Activated CD8-positive, alpha-beta memory T cell treated with anti-CD3 and anti-CD28 coated beads for 48 hours (primary cell): ENCODE results near the gene PITX3.
"Not testable (repeated sequence)": the region's sequence is repeated elsewhere in the genome, so short reads cannot be mapped to it uniquely, and the experiment has no call there.

Experiments used
- DNase-seq, 3 experiments: peaks; one replicate each; pipeline ENCODE4 v3.0.0-alpha.2; 2020; ENCODE audit warnings: low read depth in 2 of 3, low spot score in 2 of 3

PITX3 gene

DNA sequence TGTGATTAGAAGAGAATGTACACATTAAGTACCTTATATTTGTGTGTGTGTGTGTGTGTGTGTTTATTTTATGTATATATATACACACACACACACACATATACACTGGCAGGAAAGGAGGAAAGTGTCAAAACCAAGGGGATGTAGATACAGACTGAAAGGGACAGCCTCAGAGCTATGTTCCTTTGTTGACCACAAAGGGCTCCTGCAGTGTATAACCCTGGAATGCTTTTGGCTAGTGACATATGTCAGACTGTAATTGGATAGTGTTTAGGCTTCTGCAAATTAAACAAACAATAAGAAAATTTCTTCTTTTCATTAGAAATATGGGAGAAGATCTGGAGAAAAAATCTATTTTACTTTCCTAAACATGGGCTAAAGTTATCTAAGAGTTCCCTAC, 19.9 kb upstream of the PITX3 start:
- DNase-seq, result no peak

DNA sequence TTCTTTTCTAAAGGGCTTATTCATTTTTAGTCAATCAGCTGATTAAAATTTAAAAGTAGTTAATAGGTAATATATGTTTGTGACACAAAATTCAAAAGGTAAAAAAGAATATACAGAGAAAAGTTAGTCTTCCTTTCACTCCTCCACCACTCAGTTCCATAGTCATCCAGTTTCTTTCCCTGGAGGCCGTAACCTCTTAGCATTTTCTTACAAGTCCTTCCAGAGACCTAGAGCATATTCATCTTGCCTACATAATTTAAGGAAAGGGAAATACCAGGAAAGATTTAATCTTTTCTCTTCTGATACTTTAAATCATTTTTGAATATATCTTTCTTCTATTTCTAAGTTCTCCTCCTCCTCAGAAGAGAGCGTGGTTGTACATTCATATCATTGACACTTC, 14.1 kb upstream of the PITX3 start:
- no peak for DNase-seq

DNA sequence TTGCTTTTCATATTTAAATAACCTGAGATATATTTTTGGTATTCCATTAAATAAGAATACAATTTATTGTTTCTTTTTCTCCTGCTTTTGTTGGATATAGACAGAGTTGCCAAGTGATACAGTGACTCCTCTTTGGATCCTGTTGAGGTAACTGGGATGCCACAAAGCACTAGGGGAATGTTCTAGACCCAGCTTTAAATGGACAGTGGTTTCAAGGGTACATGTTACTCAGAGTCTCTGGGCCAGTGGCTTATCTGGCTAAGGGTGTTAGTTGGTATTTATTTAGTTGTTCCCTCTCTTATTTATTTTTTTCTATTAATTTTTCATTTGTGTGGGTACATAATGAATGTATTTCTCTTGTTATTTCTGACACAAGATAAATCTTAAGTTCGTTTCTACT, 13.1 kb upstream of the PITX3 start:
- no peak for DNase-seq

- DNase-seq, result not testable (repeated sequence)
Observed at GRCh38 chr10:102252508-102252907, 11.2 kb upstream of the PITX3 start.

GRCh38 chr10:102247734-102248133, 6.4 kb upstream of the PITX3 start:
- DNase-seq, result no peak

- no peak for DNase-seq
Observed at GRCh38 chr10:102246261-102246660, 4.9 kb upstream of the PITX3 start.

DNA sequence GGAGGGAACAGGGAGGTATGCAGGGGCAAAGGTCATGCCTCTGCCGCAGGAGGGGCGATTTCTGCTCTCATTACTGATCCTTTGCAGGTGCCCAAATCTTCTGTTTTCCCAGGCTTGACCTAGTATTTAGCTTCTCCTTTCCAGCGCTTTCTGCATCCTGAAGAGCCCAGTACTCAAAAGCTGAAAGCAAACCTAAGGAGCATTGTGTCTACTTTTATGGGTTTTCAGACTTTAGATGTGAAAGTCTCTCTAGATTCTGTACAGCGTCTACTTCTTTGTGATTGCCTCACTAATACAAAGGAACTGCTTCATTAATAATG, 4.6 kb upstream of the PITX3 start:
- no peak for DNase-seq

- DNase-seq, result peak; percentile 58 to 76 (median 71)
Observed at GRCh38 chr10:102245082-102245931, 4.0 kb upstream of the PITX3 start, which contains the start of gene GBF1. TSS of gene GBF1 (plus strand) at chr10:102245532. CDS start at chr10:102258939, 13,407 bp downstream.

DNA sequence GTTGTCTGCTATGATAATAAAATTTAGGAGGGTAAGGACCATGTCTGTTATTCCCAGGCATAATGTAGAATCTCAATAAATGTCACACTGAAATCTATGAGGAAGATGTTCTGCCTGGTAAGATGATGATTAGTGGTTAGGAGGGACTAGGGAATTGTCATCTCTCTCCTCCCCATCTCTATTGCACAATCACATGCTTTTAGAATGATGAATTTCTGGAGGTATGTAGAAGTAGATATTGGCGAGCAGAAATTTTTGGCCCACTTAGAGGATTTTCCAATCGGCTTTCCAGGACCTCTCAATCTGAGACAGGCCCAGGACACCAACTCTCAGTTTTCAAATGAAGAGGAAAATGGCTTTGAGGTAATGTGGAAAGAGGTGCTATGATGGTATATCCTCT, 2.0 kb upstream of the PITX3 start:
- DNase-seq, result no peak

DNA sequence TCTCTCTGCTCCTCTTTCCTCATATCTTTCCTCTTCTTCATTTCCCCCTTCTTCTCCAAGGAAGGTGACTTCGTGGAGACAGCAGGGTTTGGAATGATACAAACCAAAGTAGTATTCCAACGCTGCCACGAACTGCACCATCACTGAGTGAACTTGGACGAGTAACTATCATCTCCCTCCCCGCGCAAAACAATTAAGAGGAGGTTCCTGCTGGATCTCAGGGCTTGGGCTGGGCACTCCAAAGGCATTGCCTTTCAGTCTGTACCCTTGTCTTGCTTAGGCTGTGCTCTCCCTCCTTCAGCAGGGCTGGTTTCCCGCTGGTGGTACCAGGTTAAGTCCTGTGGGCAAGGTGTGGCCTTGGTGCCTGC, 790 bp upstream of the PITX3 start:
- no peak for DNase-seq

DNA sequence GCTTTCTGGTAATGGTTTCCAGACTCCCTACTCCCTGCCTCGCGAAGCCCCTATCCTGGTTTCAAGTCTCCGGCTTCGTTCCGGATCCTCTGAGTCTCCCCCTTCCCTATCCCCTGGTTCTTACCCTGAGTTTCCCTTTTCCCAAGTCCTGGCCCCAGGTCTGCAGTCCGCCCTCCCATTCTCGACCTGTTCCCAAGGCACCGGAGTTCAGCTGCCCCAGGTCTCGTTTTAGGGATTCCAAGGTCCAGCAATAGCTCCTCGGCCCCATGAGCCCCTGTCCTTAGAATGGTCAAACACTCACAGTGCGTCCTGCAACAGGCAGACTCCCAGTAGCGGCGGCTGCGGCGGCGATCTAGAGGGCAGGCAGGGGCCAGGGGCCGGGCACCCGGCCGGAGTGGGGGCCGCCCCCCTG, 274 bp downstream of the PITX3 start:
- no peak for DNase-seq

DNA sequence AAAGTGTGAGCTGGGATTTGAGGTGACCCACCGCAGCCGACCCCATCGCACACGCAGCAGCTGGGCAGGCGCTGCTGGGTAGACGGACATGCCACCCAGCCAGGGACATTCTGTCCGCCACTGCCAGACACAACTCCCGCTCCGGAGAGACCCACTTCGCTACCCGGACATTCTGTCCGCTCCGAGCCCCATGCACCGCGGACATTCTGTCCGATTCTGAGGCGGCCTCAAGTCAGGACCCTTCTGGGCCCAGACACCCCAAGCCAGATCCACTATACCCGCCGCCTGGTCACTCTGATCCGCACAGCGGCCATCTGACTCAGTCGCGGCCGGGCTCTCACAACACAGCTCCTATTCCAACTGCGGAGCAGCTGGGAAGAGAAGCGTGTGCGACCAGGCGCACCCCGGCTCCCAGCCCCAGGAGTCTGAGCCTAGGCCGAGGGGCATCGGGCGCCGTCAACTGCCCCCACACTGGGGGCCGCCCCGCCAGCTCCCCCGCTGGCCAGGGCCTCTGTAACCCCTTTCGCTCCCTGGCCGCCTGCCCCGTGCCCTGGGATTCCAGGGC, 763 bp downstream of the PITX3 start:
- DNase-seq, result no peak

DNA sequence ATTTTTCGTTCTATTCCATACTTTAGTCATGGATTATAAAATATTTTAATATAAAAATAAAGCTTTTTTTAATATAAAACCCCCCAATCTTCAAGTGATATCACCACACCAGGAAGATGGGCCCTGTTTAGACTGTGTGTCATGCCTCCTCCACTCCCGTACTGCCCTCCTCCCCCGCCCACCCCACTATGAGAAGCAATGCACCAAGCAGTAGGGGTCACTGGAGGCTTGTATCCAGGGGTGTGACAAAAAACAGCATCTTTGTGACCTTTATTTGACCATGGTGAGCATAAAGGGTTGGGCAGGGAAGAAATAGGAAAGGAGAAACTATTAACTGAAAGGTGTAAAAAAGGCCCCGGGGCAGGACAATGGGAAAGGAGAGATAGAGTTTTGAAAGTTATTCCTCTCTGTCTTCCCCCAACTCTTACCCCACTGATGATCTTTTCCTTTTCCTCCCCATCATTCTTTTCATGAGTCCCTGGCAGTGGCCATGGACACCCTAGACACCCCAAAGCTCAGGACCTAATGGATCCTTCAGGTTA, 3.5 kb downstream of the PITX3 start:
- no peak for DNase-seq

DNA sequence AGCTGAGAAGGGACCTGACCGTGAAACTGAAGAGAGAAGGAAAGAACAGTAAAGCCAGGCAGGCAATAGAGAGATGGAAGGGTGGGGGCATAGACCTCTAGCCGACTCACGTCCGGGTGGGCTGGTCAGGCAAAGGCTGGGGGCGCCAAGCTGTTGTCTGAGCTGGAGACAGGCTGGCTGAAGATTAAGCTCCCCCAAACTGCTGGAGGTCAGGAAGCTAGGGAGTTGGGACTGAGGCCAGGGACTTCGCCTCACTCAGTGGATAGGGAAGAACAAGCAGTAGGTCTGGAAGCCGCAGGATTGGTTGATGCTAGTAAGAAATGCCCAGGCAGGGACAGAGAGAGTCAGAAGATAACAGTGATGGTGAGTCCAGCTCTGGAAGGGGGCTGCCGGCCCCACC, 5.3 kb downstream of the PITX3 start:
- no peak for DNase-seq

- no peak for DNase-seq
Observed at GRCh38 chr10:102235598-102235920, 5.8 kb downstream of the PITX3 start.

- no peak for DNase-seq
Observed at GRCh38 chr10:102234888-102235597, 6.3 kb downstream of the PITX3 start.

GRCh38 chr10:102233997-102234396, 7.3 kb downstream of the PITX3 start:
- no peak for DNase-seq

- peak; percentile 48 to 78 (median 72) for DNase-seq
Observed at GRCh38 chr10:102231357-102232318, 9.7 kb downstream of the PITX3 start.

GRCh38 chr10:102230861-102231356, 10.4 kb downstream of the PITX3 start:
- DNase-seq, result no peak

GRCh38 chr10:102230264-102230860, 10.9 kb downstream of the PITX3 start:
- DNase-seq, result no peak
